Measurements from ENCODE around the gene PDIA5. TPM values are rescaled to one million over a fixed set of nuclear protein-coding genes. Genes with fewer than 3 reads are reported as not detected.
A peak's percentile ranks its signal among the peaks of the same experiment; 100 is the strongest.

The PDIA5 gene
- polyA plus RNA-seq, 12 donors: 15.5 to 35.7 (median 19.1) TPM; not detected in 1

DNA sequence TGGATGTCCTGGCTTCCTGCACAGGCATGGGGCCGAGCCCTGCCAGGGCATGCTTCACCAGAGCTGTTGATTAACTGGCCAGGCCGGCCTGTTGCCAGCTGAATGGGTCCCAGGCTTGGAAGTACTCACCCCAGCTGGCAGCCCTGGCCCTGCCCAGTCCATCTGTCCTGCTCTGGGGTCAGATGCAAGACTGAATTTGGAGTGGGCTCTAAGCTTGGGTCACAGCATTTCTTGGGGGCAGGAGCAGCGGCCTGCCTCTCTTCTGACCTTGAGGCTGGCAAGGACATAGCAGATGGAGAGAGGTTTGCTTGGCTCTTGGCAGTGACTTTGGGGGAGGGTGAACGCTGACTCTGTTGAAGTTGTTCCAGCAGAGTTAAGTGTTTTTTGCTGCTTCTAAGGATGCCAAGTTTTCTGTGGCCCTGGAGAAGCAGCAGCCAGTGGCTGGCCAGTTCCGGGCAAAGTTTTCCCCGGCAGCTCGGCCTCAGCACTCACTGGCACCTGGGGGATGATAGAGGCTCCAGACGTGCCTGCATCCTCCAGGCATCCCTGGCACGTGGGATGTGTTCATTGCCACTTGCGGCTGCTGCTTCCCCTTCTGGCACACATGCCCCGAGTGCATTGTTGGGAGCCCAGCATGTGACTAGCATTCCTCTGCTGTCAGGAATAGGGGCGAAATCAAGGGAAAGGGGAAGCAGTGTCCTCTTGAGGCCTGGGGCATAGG lies 22.9 kb downstream of the PDIA5 start:
- no peak for DNase-seq

DNA sequence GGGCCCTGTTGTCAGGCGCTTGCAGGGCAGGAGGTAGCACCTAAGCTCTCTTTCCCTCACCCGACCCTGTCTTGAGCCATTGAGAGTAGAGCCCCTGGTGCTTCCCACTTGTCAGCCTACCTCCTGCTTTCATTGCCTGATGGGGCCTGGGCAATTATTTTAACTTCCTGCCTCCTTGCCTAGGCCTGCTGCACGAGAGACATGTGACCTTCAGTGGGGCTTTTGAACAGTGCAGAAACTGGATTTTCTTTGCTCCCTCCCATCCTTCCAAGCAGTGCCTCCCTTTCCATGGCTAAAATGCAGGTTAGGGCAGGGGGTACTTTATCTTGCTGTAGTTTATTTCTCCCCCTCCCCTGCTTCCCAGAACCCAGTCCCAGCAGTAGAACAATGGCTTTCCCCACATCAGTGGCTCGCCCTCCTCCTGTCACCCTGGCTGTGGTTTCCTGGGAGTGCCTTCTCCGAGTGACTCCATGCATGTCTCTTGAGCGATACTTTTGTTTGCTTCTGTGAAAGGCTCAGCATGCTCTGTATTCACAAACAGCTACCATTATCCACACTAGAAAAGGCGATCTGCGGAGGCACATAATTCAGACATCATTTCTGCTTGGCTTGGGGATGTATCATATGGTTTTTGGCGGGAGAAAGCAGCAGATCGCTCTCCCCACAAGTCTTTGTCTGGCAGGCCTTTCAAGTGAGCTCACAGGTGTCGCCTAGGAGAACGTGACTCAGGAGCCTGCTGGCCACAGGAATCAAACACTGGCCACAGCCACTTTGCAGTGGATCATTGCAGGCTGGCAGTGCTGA lies 24.1 kb downstream of the PDIA5 start:
- DNase-seq: no peak

DNA sequence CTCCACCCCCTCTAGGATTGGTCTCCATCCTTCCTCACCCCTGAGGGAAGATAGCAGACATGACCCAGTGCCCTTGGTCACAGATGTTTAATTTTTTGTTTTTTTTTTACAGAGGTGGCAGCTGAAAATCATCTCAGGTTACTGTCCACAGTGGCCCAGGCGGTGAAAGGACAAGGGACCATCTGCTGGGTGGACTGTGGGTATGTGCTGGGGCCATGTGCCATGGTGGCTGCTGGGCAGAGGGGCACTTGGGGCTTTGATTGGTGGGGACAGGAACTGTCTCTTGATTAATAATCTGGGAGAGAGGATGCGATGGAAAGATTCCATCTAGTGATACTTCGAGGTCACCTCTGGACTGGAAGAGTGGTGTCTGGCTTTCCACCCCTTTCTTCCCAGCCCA lies 25.4 kb downstream of the PDIA5 start:
- DNase-seq: no peak

DNA sequence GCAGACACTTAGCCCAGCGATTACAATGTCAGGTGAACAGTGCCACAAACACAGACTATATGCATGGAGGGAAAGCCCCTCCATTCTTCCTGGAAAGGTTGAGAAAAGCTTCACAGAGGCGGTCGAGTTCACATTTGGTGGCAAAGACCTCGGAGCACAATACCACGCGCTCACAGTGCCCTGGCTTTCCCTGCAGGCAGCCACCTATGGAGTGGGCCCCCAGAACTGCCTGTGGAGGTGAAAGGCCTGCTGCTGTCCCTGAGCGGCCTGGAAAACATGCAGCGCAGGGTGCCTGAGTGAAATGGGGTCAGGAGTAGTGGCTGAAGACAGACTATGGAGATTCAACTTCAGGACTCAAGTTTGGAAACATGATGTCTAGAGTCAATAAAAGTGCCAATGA lies 26.9 kb downstream of the PDIA5 start:
- DNase-seq: no peak

DNA sequence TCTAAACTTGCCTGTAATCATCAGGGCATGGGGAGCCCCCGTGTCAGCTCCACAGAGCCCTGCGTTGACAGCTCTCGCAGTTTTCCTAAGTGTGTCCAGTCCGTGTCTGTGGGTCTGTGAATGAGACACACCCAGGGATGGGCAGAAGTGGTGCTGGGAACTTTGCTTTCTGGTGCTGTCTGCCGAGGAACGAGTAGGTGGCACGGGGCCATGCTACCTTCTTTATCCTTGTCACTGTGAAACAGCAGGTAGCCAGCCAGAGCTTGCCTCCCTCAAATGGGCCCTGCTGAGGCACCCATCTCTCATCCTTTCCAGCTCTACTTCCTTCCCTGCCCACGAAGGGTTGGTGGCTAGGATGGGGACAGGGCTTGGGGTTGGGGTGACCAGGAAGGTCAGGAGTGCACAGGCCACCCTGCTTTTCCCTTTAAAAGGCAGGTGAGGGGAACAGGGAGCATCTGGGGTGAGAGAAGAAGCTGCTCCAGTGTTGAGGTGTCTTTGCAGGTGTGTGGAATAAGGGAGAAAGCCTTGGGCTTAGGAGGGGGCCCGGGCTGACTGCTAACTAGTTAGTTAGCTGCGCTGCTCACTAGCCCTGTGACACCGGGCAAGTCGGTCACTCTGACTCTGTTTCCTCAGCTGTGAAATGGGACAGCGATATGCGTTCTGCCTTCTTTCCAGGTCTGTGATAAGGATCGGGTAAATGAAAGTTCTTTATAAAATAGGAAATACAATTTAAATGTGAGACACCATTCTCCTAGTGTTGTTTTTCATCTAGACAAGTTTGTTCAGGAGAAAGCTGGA lies 27.9 kb downstream of the PDIA5 start:
- DNase-seq: no peak

DNA sequence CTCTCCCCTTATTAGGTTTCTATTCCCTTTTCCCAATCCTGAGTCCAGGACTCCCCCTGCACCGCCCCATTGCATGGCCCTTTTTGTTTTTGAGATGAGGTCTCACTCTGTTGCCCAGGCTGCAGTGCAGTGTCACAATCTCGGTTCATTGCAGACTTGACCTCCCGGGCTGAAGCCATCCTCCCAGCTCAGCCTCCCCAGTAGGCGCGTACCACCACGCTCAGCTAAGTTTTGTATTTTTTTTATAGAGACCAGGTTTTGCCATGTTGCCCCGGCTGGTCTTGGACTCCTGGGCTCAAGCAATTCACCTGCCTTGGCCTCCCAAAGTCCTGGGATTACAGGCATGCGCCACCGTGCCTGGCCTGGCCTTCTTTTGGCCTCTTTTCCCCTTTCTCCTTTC lies 29.3 kb downstream of the PDIA5 start:
- no peak for DNase-seq

DNA sequence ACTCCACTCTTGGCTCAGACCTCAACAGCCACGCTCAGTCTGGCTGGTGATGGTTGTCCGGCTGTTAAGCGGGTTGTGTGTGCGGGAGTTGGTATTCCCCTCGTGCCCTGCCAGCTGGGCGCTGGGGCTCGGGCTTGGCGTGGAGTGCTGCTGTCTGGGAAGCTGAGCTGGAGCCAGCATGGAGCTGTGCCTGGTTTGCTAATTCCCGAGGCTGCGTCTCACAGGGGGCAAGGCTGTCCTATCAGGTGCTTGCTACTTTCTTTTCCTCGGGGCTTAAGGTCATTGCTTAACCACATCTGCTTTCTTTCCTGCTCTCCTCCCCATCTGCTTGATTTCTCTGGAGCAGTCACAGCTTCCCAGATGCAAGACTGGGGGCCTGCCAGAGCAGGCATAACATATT lies 29.9 kb downstream of the PDIA5 start:
- peak; percentile 66 for DNase-seq

DNA sequence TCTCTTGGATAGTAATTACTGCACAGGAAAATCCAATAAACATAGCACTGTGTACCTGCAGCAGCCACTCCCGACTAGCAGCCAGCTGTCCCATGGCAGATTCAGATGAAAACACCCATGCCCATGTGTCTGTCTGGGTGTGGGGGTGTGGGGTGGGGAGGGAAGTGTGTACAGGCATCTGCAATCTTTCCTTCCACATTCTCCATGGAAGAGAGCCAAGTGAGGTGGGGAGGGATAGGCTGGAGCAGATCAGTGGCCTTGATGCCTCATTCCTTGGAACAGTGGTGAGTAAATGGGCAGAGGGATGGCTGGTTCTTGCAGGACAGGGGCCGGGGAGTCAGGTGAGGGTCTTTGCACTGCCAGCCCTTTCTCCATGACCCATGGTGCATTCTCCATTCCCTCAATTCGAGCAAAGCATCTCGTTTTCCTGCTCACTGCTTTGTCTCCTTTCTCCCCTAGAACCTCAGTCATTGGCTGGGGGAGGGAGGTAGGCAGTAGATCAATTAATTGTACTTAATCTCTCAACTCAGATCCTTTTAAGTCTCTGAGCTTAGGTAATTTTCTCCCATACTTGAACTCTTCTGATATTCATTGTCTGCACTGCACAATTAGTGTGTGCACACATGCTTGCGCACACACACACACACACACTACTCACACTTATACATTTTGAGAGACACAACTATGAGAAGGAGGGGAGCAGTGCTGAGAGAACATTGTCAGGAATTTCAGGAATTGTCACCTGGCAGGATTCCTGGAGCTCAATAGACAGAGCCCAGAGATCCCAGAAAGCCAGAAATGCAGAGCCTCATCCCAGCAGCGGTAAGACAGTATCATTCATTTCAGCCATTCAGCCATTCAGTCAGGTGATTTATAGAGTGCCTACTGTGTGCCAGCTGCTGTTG lies 31.9 kb downstream of the PDIA5 start:
- DNase-seq: no peak

DNA sequence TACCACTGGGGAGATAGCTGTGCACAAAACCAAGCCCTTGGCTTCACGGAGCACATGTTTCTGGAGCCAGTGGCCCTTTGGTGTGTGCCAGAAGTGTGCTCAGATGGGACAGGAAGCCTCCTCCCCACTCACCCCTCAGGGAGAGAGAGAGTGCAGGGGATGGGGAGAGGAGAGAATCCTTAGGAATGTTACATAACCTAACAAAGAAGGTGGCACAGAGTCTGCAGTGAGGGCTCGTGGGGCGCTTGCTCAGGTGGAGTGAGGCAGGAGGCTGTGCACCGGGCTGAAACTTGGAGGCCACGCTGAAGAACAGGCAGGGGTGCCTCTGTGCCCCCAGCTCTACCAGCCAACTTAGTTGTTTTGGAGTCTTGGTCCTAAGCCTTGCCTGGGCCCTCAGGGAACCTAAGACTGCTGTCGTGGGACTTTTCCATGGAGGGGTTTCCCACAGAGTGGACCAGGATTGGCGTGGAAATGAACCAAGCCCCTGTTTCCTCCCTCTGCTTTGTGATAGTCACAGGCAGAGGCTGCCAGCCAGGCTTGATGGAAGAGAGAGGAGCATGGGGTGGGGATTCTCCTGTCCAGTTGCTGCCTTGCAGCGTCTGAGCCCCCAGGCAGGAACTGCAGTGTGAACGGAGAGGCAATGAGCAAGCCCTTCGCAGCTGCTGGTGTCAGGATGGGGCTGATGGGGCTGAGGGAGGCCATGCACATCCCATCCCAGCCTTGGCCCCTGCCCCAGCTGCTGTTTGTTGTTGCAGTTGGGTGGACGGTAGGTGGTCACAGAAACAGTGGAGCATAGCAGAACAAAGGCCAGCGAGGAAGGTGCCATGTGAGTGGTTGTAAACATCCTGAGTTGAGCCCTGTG lies 32.7 kb downstream of the PDIA5 start:
- no peak for DNase-seq

DNA sequence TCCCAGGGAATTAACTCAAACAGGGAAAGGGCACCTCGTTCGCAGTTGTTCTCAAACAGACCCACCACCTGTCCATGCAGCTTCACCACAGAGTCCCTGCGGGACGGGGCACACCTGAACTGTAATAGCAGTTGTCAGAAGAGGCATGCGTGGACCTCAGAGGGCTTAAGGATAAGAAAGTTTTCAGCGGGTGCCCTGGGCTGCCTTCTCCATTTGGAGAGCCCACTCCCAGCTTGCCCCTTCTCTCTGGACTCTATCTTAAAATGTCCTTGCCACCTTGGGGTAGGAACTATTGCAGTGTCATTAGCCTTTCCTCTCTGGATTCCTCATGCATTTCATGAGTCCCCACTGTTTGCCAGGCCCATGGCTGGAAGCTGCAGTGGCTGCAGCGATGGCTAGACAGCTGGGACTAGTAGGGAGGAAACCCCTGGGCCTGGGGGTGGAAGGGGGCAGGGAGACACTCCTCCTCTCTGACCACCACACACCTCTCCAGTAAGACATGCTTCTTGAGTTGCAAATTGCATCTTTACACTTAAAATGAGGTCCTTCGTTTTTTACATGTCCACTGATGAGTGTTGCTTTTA lies 33.5 kb downstream of the PDIA5 start:
- DNase-seq: no peak

DNA sequence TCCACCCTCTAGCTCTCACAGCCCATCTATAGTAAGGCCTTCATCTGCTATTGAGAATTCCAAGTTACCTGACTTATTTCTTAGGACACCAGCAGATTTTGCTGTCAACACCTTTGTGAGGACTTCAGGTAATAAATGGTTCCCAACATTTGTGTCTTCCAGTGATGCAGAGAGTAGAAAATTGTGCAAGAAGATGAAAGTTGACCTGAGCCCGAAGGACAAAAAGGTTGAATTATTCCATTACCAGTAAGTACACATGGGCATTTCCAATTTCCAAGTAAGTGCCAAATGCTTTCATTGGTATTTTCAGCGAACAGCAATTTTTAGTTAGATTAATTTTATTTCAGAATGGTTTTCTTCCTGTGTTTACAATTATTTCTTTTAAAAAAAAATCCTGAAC lies 35.4 kb downstream of the PDIA5 start:
- no peak for DNase-seq

DNA sequence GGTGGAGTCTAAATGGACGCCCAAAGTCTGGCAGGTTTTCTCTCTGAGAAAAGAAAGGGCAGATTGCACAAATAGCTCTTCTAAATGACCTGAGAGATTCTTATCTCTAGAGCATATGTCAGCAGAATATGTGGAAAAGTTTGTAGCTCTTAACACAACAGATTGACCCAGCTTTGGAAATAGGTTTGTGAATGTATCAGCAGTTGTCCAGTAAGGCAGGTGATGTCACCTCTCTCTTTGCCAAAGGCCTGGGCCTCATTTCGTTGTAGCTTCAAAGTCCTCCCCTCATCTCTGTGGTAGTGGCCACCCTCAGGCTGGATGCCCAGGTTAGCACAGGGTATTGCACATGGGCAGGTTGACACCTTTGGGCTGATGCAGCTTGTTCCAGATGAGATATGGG lies 36.0 kb downstream of the PDIA5 start:
- DNase-seq: no peak

DNA sequence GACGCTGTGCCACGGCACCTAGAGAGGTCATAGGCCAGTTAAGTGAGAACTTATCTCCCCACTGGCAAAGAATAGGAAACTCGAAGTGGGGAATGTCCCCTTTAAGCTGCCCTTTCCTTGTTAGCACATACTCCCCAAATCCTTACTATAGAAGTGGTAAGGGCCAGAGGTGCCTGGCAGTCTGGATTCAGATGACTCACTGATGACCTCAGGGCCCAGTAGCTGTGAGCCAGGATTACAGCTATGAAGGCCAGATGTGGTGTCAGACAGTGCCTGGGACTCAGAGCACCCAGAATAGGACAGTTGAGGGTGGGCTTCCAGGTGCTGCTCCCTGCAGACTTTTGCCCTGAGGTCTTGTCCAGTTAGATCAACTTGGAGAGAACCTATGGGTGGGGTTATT lies 37.7 kb downstream of the PDIA5 start:
- no peak for DNase-seq

DNA sequence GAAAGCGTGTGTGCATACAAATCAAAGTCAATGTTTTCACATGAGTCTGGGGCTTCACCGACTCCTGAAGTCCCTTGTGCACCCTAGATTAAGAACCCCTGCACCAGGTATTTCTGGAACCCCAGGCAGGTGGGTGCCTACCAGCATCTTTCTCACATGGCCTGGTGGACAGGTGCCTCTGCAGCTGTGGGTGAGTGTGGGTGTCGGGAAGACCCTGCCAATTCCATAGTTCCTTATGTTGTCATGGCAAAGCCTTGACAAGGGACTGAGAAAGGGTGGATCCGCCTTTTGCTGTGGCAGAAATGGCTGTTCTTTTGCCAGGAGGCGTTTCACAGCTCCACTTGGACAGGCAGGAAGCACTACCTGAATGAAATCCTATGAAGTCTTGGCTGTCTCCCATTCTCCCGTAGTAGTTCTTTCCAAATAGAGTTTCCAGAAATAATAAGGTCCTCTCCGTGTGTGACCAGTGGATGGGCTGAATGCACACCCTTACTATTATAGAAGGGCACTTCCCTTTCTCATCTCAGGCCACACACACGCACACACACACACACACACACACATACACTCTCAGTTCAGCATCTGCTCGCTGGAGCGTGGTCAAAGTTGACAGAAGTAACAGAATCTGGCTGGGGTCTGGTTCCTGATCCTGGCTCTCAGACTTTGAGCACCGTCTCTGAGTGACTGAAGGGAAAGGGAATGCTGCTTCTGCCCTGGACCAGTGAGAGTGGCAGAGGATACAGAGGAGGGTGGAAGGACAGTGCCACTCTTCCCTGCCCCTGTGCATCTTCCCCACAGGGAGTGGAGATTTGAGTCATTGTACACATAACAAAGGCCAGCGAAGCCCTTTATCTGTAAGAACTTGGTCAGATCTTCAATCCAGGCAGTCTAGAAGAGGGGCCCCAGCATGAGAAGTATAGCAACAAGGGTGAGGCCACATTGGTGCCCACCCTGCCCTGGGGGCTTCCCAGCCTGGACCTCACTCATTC lies 38.7 kb downstream of the PDIA5 start:
- DNase-seq: no peak

DNA sequence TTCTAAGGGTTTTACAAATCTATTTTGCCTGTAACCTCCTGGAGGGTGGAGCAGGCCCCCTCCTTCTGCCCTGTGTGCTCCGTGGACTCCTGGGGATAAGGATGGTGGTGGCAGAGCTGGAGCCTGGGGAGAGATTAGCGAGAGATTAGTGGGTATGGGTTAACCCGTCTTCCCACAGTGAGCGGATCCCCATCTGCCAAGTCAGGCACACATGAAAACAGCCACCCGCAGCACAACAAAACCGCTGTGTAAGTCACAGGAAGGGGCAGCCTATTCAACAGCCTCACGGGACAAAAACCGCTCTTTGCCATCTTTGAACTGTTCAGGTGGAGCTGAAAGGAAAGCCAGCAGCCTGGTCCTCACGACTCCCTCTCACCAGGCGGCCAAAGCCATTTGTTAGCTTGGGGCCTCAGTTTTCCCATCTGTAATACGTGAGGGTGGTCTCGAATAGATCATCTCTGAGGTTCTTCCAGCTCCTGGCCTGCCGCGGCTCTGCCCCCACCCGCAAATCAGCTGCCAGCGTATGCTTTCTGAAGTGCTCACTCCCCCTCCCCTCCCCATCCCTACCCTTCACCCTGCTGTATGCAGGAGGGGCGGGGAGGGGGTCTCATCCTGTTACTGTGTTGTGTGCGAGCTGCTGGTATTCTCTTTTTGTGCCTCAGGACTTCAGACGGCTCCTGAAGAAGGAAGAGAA lies 43.6 kb downstream of the PDIA5 start:
- DNase-seq: no peak

DNA sequence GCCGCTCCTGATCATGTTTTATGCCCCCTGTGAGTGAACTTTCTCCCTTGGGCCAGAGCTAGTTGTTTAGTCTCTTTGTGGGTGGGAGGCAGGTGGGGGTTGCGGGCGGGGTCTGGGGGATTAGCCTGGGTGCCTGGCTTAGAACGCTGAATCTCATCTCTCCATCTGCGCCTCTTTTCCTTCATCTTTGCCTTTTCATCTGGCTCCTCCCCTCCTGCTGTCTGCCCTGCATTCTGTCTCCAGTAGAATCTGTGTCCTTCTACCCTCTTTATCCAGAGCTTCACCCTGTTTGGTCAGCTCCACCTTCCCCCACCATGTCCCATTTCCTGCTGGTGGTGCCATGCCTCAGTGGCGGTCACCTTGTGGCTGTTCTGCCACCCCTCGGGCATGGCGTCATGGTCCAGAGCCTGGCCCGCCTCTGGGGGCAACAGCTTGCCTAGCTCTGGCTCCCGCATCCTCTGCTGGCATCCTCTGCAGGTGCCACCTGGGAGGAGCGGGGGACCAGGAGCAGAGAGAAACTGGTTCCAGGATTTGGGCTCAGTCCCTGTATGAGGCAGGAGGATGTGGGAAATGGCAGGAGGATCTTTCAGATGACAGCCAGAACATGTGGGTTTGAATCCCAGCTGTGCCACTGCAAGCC lies 44.3 kb downstream of the PDIA5 start:
- DNase-seq: no peak

DNA sequence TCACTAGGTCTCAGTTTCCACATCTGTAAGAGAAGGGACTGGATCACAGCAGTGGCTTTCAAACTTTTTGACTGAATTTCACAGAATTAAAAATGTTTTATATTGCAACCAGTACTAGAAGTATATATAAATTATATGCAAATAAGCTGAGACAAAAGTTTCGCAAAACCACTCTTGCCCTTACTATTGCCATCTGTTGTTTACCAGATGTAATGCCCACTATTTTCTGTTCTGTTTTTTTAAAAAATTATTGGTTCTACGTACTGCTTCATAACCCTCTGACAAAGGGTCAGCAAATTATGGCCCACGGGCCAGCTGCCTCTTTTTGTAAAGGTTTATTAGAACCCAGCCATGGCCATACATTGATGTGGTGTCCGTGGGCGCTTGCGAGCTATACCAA lies 44.8 kb downstream of the PDIA5 start:
- DNase-seq: no peak

DNA sequence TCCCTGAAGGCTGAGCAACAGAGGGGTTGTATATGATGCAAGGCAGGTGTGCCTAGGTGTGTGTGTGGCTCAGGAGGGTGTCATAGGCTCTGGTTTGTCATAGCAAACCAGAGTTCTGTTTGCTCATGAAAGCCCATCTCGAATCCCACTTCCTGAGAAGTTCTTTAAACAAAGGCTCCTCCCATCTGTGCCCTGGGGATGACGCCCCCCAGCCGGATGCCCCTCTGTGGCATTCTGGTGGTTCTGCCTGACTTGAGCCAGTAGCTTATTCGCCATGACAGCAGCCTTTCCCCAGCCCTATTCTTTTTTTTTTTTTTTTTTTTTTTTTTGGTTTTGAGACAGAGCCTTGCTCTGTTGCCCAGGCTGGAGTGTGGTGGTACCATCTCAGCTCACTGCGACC lies 45.4 kb downstream of the PDIA5 start:
- no peak for DNase-seq

All from muscle of arm (tissue), 12 donors.